Measurements from ENCODE around the gene PTGES.

PTGES gene

DNA sequence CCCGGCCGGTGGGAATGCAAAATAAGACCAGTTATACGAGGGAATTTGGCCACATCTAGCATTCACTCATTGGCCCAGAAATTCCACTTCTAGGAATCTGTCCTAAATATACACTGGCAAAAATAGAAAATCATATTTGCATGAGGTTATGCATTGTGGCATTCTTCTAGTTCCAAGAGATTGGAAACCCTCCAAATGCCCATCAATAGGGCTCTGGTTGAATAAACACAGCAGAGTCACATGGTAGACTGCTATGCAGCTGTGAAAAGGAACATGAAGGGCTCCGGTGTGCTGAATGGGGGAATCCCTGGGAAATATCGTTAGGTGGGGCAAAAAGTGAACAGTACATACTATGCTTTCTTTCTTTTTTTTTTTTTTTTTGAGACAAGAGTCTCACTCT is 36.8 kb downstream of the PTGES start:
- DNase-seq: no peak

DNA sequence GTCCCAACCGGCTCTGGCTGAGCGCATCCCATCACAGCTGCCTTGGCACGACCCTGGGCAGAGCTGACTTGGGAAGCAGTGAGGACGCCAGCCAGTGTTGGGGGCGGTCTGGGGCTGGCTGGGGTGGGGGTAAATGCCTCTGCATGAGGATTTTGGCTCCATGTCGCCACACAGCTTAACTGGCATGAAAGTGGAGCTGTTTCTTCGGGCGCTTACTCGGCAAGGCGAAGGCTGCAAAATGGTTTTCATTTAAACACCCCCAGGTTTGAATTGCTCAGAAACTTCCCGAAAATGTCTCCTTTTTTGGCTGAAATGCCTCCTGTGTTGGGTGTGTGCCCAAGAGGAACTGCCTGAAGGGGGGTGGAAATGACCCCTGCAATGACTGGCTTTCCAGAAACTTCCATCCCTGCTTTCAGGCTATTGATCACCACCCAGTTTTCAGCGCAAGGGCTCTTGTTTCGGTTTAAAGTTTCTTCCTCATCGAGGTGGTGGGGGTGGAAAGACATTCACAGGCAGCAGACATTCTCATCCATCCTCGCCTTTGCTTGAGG is 38.3 kb downstream of the PTGES start:
- DNase-seq: no peak

DNA sequence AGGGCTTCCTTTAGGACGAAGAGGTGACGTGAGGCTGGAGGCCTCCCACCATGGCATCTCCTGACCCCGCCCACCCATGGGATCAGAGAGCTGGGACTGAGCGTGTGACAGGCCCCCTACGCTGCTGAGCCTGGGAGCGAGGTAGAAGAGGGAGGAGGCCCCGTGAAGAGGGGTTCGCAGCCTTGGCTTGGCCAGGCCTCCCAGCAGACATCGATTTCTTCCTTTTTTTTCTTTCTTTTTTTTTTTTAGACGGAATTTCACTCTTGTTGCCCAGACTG is 39.5 kb downstream of the PTGES start:
- no peak for DNase-seq

DNA sequence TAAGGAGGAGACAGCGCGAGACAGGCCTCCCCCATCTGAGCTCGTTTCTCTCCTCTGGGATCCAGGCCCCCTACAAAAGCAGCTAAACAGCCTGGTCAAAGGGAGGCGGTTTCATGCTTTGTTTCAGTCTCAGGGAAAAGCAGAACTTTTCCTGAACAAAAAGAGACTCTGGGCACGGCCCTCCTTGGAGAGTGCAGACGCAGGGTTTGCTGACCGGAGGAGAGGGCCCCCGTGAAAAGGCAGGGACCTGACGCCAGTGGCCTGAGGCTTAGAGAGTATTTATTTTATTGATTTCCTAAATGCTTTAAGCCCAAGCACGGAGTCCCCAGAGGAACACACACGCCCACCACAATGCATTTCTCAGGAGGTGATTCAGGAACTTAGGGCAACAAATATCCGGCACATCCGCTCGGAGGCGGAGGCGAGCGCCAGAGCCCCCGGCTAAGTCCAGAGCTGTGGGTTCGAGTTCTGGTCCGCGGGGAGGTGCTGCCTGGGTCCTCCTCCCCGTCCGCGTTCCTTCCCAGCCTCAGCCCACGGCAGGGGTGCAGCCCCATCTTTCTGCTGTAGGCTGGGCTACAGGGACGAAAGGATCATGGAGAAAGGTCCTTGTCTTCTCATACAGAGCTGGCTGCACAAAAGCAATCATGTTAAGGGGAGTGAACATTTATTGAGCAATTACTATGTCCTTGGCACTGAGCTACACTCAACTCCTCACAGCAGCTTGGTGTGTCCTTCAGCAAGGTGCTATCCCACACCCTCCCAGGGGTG is 40.0 kb downstream of the PTGES start:
- peak in 1 of 6 experiments; percentile 7 for DNase-seq

DNA sequence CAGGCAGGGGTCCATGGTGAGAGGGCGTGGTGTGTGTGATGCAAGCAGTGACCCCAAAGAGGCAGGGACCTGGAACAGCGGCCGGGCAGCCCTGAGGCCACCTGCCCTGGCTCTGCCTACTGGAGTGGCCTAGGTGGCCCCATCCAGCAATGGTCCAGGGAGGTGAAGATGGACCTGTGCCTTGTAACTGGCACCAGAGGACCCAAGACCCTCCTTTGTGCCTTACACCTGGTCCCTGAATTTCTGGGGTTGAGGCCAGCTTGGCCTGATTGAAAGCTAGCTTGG is 42.7 kb downstream of the PTGES start:
- DNase-seq: no peak

DNA sequence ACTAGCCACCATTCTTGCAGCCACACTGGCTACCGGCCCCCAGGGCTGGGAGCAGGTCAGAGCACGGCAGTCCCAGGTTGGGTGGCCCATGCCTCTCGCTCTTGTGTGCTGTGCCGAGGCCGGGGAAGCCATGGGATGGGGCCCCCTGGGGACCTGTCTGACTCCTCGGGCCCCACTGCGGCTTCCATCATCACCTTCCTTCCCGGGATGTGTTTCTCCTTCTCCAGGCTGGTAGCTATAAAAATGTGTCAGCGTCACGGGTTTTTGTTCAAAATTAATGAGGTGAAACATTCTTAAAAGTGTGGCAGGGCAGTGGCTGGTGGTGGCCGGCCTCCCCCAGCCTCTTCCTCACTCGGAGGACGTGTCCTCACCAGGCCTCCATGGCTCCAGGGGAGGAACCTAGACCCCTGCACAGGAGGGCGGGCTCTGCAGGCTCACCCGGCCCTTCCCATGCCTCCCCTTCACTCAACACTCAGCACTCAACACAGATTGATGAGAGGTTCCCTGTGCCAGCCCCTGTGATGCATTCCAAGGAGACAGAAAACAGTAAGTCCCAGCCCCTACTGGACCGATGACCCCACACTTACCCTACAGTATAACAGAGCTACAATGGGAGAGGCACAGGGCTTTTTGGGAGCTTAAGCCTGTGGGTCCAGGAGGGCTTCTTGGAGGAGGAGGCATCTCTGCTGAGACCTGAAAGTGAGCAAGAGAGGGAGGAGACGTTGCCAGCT is 43.2 kb downstream of the PTGES start:
- no peak for DNase-seq

DNA sequence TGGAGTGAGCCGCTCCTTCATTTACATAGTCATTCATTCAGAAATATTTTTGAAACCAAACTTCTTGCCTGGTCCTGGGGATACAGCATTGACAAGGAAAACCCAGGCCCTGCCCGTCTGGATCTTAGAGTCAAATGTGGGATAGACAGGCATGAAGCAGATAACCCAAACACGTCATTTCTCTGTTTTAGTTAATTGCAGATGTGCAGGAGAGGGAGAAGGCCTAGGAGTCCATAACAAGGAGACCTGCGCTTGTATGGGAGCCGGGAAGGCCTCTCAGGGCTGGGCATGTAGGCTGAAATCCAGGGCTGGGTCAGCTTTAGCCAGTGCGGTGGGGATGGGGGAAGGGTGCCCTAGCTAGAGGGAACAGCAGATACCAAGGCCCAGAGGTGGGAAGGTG is 44.0 kb downstream of the PTGES start:
- DNase-seq: no peak

DNA sequence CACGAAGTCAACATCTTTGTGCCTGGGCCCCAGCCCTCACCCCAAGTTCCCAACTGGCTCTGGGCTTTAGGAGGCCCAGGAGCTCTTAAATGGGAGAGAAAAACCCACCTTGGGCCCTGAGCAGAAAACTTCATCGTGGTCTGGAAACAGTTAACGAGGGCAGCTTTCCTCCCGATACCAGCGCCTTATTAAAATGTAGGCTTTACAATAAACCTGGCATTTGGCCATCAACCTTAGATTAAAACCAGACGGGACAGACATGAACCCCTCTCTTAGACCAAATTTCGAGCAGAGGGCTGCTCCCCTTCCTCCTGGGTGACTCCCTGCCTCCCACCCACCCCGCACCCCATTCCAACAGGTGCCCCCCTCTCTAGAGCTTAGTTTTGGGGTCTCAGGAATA is 48.0 kb downstream of the PTGES start:
- DNase-seq: no peak

DNA sequence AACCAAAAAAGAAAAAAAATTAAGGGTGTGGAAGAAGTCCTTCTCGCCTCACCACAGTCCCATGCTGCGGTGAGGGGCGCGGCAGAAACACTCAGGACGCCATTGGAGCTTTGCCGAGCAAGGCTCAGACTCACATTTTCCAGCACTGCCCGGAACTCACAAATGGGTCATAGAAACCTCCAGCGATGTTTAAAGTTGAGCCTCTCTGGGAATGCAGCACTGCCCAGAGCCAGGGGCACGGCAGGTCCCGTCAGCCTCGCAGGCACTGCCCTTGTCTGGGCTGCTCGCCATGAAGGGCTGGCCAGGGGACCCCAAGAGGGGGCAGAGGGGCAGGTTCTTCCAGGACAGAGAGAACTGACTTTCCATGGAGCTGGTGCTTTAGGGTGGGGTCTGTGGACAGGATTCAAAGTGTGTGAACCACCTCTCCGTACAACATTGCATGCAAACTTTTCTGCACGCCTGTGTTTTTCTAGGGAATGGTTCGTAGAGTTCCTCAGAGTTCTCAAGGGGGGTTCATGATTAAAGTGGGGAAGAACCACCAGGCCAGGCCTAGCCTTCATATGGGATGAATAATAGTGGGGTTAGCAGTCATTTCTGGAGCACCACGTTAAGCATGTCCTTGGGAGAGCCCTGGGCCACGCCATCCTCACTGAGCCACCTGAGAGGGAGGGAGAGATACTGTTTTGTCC is 49.0 kb downstream of the PTGES start:
- DNase-seq: no peak

DNA sequence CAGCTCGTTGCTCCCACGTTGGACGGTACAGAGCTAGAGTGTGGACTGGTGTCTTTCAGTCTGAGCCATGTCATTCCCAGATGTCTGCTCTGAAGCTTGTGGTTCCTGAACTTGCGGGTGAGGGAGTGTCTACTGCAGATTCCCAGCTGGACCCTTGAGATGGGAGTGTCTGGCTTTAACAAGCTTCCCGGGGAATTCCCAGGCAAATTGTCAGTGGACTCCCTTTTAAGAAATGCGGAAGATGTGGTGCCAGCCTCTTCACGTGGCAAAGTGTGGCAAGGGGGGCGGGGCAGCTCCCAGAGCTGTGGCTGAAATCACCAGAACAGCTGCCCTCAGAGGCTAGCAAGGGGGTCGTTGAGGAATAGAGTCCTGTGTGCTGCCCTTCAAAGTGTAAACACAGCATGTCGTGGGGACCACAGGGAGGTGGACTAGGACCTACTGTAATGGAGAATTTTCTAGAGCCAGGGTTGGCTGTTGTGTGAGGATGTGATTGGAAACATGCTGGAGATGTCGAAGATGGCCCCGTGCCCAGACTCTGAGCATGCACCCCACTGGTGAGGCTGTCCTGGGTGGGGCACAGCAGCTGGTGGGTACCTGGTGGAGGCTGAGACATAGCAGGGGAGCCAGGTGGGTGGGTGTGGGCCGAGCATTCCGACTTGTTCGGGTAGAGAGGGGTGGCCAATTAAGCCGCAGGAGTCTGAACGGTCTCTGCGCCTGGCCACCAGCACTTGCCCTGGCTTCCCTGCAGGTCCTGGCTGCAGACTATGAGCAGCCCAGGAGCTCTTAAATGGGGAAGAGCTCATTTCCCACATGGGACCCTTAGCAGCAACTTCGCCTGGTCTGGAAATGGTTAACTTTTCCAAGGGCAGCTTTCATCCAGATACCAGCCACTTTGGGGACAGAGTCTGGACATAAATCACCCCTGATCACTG is 50.0 kb downstream of the PTGES start:
- no peak for DNase-seq

DNA sequence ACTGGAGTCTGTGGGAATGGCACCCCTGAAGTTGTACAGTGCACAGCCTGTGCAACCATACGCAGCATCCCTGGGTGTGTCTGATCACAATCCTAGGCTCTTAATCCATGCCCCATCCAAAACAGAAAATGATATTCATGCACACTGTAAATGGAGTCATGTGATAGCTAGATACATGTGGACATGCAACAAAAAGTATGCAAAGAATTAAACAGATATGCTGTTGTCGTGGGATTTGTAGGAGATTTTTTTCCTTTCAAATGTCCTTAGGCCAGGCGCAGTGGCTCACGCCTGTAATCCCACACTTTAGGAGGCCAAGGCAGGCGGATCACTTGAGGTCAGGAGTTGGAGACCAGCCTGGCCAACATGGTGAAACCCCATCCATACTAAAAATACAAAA is 51.3 kb downstream of the PTGES start:
- DNase-seq: no peak

DNA sequence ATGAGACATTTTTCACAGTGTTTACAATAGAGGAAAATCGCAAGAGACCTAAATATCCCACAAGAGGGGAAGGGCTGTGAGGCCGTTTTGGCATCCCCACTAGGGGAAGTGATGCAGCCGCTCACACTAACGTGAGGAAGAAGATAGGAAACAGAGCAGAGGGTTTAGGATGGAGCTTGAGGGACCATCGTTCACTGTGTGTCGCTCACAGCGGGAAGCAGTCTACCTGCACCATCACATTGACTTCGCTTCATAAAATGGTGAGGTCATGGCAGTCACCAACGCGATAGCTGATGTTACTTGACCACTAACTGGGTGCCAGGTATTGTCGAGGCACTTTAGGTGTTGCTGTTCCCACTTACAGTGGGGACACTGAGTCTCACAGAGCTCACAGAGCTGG is 51.8 kb downstream of the PTGES start:
- no peak for DNase-seq

DNA sequence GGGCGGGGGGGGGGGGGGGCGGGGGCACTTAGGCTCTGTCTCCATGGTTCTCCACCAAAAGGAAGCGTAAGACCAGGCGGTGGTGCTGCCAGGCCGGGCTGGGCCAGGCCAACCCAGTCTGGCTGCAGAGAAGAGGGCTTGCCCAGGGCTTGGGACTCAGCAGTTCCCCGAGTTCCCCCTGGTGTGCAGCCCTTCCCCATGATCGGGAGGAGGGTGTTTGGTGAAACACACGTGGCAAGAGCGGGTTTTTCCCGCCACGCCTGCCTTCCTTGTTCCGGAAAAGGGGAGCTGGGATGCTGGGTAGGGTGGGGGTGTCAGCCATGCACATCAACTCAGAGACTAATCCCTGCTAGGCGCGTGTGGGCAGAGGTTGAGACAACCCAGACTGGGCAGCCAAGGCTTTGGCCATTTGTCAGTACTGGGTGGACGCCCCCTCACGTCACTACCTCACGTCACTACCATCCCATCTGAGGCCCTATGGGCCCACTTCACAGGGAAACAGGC is 54.5 kb downstream of the PTGES start:
- no peak for DNase-seq

DNA sequence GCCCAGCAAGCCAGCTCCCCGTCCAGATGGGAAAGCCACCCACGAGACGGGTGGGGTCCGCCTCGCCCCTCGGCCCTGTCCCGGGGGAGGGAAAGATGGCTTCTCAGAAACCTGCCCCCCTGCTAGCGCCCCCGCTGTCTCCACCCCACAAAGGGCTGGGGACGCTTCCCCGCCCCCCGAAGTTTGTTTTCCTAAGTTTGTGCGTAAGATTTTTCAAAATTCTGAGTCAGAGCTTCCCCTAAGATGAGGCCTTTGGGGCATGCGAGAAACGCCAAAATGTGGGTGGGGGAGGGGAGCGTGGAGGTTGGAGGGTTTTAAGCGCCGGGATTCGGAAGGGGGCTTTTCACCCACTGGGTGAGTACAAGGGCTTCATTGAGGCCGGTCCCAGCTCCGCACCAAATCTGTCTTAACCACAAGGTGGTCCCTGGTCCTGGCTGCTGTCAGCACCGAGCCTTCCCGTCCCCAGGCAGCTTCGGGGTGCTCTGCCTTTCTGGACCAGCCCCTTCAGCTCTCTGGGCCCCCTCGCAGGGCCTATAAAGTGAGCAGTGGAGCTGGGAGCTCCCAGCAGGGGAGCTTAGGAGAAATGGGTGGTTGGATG is 55.1 kb downstream of the PTGES start:
- no peak for DNase-seq

DNA sequence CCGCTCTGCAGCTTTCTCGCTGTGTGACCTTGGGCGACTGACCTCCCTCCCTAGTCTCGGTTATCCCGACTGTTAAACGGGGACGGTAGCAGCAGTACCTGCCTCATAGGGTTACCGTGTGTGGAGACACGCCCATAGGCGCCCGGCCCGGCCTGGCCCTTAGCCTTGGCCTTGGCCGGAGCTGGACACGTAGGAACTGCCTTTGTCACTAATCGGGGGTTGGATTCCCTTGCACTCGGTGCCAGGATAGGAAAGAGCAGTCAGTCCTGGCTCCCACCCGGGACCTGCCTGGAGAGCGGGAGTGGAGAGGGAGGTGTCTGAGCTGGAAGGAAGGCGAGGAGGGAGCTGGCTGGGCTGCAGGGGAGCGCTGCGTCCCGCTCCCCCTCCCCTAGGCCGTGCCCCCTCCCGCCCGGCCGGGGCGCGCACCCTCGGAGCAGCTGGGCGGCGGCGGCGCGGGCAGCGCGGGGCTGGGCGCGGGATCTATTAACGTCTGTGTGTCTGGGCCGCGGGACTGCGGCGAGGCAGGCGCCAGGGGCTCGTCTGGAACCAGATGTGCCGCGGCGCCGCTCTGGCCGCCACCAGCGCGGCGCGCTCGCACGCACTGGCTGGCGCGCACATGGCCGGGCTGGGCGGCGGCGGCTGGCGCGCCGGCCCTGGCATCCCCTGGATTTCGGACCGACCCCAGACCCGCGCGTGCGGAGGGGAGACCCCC is 55.7 kb downstream of the PTGES start:
- DNase-seq: no peak

DNA sequence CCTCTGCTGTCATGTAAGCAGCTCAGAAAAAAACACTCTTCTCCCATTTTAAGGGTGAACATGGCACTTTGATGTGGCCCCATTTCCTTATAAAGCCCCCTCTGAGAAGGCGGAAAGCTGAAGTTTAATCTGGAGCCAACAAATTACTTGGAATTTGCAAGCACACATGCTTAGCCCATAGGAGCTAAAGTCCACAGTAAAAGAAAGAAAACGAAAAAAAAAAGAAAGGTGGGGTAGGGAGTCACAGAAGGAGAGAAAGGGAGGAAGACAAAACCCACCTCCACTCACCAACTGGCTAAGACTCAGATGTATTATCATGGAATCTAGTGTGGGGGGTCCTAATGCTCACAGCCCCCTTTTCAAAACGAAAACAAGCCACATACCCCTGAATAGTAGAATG is 57.0 kb downstream of the PTGES start:
- no peak for DNase-seq

DNA sequence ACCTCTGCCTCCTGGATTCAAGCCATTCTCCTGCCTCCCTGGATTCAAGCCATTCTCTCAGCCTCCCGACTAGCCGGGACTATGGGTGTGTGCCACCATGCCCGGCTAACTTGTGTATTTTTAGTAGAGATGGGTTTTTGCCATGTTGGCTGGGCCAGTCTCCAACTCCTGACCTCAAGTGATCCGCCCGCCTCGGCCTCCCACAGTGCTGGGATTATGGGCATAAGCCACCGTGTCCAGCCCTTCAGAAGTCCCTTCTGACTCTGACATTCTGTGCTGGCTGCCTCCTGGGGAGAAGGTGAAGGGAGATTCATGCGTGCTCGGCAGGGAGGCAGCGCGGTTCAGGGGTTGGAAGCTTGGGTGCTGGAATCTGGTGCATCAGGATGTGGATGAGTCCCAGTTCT is 58.6 kb downstream of the PTGES start:
- no peak for DNase-seq

DNA sequence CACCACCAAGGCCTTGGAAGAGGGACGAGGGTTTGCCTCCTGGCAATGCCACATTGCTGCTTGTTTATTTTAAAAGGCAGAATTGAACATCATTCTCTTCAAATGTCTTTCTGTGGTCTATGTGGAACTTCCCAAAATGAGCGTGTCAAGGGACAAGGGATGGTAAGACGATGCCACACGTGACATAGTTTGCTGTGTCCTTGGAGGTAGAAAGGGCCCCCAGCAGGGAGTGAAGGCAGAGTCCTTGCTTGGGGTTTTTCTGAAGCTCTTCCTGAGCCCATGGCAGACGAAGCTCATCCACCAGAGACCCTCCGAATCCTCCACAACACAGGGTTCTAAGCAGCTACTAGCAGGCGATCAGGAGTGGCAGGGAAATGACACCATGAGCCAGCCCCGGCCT is 59.1 kb downstream of the PTGES start:
- no peak for DNase-seq

DNA sequence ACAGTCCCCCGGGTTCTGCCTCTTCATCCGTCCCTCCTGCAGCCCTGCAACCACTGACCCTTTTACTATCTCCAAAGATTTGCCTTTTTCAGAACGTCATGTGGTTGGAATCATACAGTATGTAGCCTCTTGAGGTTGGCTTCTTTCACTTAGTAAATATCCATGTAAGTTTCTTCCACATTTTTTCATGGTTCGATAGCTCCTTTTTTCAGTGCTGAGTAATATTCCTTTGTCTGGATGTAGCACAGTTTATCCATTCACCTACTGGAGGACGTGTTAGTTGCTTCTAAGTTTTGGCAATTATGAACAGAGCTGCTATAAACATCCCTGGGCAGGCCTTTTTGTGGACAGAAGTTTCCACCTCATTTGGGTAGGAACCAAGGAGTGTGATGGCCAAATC is 60.3 kb downstream of the PTGES start:
- DNase-seq: no peak

Measured in stimulated activated naive CD4-positive, alpha-beta T cell (primary cell).